ENCODE measurements around the gene TMEM52. TPM values are rescaled to one million over a fixed set of nuclear protein-coding genes. Genes with fewer than 3 reads are reported as not detected.

Gene TMEM52
- total and polyA plus RNA-seq, 9 of the 15 experiments (the other 6 are each of a cell fraction or from before 2014, with no cell fraction given), result 0.37 to 22.5 (median 6.8) TPM

DNA sequence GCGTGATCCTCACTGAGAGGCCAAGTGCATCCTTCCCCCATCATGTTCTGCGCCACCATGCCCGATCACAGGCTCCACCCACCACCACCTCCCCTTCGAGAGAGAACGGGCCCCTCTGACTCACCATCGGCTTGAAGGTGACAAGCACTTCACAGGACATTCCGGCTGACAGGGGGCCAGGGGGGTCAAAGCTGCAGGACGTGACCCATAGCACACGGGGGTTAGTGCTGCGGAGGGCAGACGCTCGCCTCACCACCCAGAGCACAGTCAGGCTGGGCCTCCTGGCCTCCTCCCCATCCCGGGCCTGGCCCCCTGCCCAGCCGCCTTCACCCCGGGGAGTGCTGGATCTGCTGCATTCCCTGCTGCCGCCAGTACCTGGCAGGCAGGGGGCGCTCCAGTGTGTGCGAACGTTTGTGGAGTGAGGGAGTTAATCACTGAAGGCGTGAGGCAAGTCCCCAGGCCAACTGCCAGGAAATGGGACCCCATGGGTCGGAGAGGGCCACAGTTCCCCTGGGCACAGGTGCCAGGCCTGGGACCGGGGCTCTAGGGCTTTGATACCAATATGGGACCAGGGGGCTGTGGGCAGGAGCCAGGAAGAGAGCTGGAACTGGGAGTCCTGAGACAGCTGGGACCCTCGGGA is 40.9 kb upstream of the TMEM52 start:
- H3K36me3 ChIP-seq (ENCODE audit: control insufficient read depth, insufficient read depth, low read length), result no peaks in the 10 kb centered on the region
- ChIA-PET POLR2A (interaction anchor here (0.5 to 1.7 kb wide), 5 partner anchors 10 to 133 kb away, joined by 3 to 5 read pairs (median 3); no protein-coding TSS in a partner anchor), CTCF (ENCODE audit: low intra/inter-chr PET ratio) (interaction anchor here (0.7 to 2.7 kb wide), 3 partner anchors 79 to 138 kb away, joined by 3 to 47 read pairs (median 5); no protein-coding TSS in a partner anchor)
- peak overlapping the region; percentile 17; the same call in 1 of the 2 replicates for H3K4me2 ChIP-seq (ENCODE audit: insufficient read depth, low read length)
- no peaks in the 10 kb centered on the region for H3K9me1 ChIP-seq (ENCODE audit: control insufficient read depth, insufficient read depth, low read length)
- H3K9me3 ChIP-seq (replicated peaks; ENCODE audit: control insufficient read depth, insufficient read depth, low read depth, low read length), result no peaks in the 10 kb centered on the region
- H3K9ac ChIP-seq (ENCODE audit: insufficient read depth in 1 of 2, low read depth in 2 of 2, low read length in 2 of 2), result 0 out of 4 replicates have a peak overlapping the region, but pooled peaks of 1 of the 2 experiments have one; percentile 43
- H3K27ac ChIP-seq (ENCODE audit: extremely low read depth, low read depth, low read length), result no peak overlapping the region
- peaks cover 13% of the 10 kb centered on the region for H4K20me1 ChIP-seq (replicated peaks; ENCODE audit: control insufficient read depth, insufficient read depth, low read length)
- H3K4me3 ChIP-seq, result no peak overlapping the region
- H3K79me2 ChIP-seq (ENCODE audit: control insufficient read depth, insufficient read depth, low read length), result no peaks in the 10 kb centered on the region
- FAIRE-seq, result peak; percentile 77
- H3K27me3 ChIP-seq (ENCODE audit: control insufficient read depth in 2 of 2, insufficient read depth in 2 of 2, low read length in 2 of 2), result peaks cover 61 to 86% of the 10 kb centered on the region in 2 experiments
- 2% methylated on average over 23 of the region's 23 CpGs for WGBS (ENCODE audit: insufficient coverage, low coverage, missing lambda C conversion rate)
- peaks cover 0 to 32% of the 10 kb centered on the region in 2 experiments; a peak in 3 of 5 replicates for H3K4me1 ChIP-seq (replicated peaks in 1 of 2; ENCODE audit: control insufficient read depth in 2 of 2, insufficient read depth in 2 of 2, low read length in 2 of 2)
- H2AFZ ChIP-seq (ENCODE audit: low read depth, low read length), result no peak overlapping the region
- ATAC-seq, result peak; percentile 95
- in situ Hi-C loops (cut with MboI), result loop anchor here (5.0 kb wide), 1 partner anchor 77 kb away; no protein-coding TSS in a partner anchor
- intact Hi-C loops (cut with micrococcal nuclease), result loop anchor here (2.0 kb wide), 1 partner anchor 87 kb away; no protein-coding TSS in a partner anchor
- BruUV-seq (replicated peaks), result no TSS peak
- DNase-seq (ENCODE audit: extremely low read depth in 1 of 4, low spot score in 3 of 4), result peak; percentile 87 to 90 (median 88)
- TF ChIP-seq NRF1 (conservative IDR thresholded peaks at IDR 0.05 in 1 of 2, IDR thresholded peaks at IDR 0.05 in 1 of 2), result peak; percentile 25 to 32; a peak in 2 of 4 replicates
- peak; percentile 54; the same call in 1 of the 2 replicates for TF ChIP-seq ZEB2 (IDR thresholded peaks at IDR 0.05)
- TF ChIP-seq NCOA6 (IDR thresholded peaks at IDR 0.05), result no peak
- peak; percentile 31 to 85 for TF ChIP-seq MAZ (CRISPR knock-in tag; conservative IDR thresholded peaks at IDR 0.05 in 1 of 2, IDR thresholded peaks at IDR 0.05 in 1 of 2)
- TF ChIP-seq MEIS2 (IDR thresholded peaks at IDR 0.05; ENCODE audit: partially characterized antibody), result peak; percentile 39
- TF ChIP-seq CXXC5 (CRISPR knock-in tag; IDR thresholded peaks at IDR 0.05), result peak; percentile 46
- TF ChIP-seq CBX8 (IDR thresholded peaks at IDR 0.05; ENCODE audit: borderline replicate concordance, extremely low read depth, low read depth, low read length, poor library complexity, severe bottlenecking), result no peak
- TF ChIP-seq, protein P1, sequence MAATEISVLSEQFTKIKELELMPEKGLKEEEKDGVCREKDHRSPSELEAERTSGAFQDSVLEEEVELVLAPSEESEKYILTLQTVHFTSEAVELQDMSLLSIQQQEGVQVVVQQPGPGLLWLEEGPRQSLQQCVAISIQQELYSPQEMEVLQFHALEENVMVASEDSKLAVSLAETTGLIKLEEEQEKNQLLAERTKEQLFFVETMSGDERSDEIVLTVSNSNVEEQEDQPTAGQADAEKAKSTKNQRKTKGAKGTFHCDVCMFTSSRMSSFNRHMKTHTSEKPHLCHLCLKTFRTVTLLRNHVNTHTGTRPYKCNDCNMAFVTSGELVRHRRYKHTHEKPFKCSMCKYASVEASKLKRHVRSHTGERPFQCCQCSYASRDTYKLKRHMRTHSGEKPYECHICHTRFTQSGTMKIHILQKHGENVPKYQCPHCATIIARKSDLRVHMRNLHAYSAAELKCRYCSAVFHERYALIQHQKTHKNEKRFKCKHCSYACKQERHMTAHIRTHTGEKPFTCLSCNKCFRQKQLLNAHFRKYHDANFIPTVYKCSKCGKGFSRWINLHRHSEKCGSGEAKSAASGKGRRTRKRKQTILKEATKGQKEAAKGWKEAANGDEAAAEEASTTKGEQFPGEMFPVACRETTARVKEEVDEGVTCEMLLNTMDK (IDR thresholded peaks at IDR 0.05; ENCODE audit: borderline replicate concordance, insufficient read depth, low read depth, low read length, poor library complexity, severe bottlenecking), result peak; percentile 78
- TF ChIP-seq HNRNPL (IDR thresholded peaks at IDR 0.05; ENCODE audit: low read depth, low read length), result no peak
- TF ChIP-seq CSDE1 (IDR thresholded peaks at IDR 0.05), result no peak
- TF ChIP-seq JUND (IDR thresholded peaks at IDR 0.05; ENCODE audit: borderline replicate concordance, low read depth, low read length), result peak; percentile 14; the same call in 1 of the 2 replicates
- peak; percentile 45; the same call in 1 of the 3 replicates for TF ChIP-seq JUND (tag; IDR thresholded peaks at IDR 0.05; ENCODE audit: borderline replicate concordance, low read depth, low read length)
- TF ChIP-seq E2F3 (CRISPR knock-in tag; IDR thresholded peaks at IDR 0.05), result no peak
- TF ChIP-seq, protein P2, sequence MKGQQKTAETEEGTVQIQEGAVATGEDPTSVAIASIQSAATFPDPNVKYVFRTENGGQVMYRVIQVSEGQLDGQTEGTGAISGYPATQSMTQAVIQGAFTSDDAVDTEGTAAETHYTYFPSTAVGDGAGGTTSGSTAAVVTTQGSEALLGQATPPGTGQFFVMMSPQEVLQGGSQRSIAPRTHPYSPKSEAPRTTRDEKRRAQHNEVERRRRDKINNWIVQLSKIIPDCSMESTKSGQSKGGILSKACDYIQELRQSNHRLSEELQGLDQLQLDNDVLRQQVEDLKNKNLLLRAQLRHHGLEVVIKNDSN (CRISPR knock-in tag; IDR thresholded peaks at IDR 0.05), result no peak
- no peak for TF ChIP-seq ZNF644 (tag; IDR thresholded peaks at IDR 0.05; ENCODE audit: low read depth)
- peak; percentile 73 for TF ChIP-seq DPF2 (IDR thresholded peaks at IDR 0.05)
- no peak for TF ChIP-seq ZFPM2 (CRISPR knock-in tag; IDR thresholded peaks at IDR 0.05)

Data from K562 (cell line).